Activated CD4-positive, alpha-beta T cell treated with anti-CD3 and anti-CD28 coated beads, Interleukin-2, Interleukin-6, amounts not matched to agents 100 ng/mL and 50 ng/mL, durations not matched to agents 16 hours and 8 hours (primary cell): Measurements from ENCODE around the gene NRAS.

Experiments used
- DNase-seq: peaks from one replicate; pipeline ENCODE4 v3.0.0-alpha.2; 2020

The NRAS gene

GRCh38 chr1:114716304-114717170 lies at the start of gene NRAS:
NRAS (minus strand) TSS chr1:114716771; CDS start chr1:114716160, 611 bp downstream.
- DNase-seq: peak; percentile 96

- DNase-seq: no peak
Observed at GRCh38 chr1:114764689-114765088, 48.1 kb upstream of the NRAS start.

- DNase-seq: no peak
Observed at GRCh38 chr1:114758256-114758832, 41.8 kb upstream of the NRAS start.

- DNase-seq: peak; percentile 98
Observed at GRCh38 chr1:114757455-114758255, 41.1 kb upstream of the NRAS start, which contains the start of gene CSDE1. CSDE1 (minus strand) TSS chr1:114757984; CDS start chr1:114739890, 18,094 bp downstream.

GRCh38 chr1:114756949-114757454 lies 40.4 kb upstream of the NRAS start:
- peak; percentile 22 for DNase-seq

GRCh38 chr1:114756009-114756892 lies 39.7 kb upstream of the NRAS start:
- peak; percentile 33 for DNase-seq

- DNase-seq: no peak
Observed at GRCh38 chr1:114755006-114755931, 38.7 kb upstream of the NRAS start.

- DNase-seq: peak; percentile 36
Observed at GRCh38 chr1:114753702-114754101, 37.1 kb upstream of the NRAS start.

- no peak for DNase-seq
Observed at GRCh38 chr1:114753143-114753542, 36.6 kb upstream of the NRAS start.

GRCh38 chr1:114750780-114751179 lies 34.2 kb upstream of the NRAS start:
- no peak for DNase-seq

- no peak for DNase-seq
Observed at GRCh38 chr1:114749835-114750234, 33.3 kb upstream of the NRAS start.

GRCh38 chr1:114746450-114747121 lies 30.0 kb upstream of the NRAS start:
- DNase-seq: peak; percentile 64

GRCh38 chr1:114745291-114745690 lies 28.7 kb upstream of the NRAS start:
- DNase-seq: peak; percentile 63

- DNase-seq: no peak
Observed at GRCh38 chr1:114741963-114742746, 25.6 kb upstream of the NRAS start.

- DNase-seq: no peak
Observed at GRCh38 chr1:114740331-114740730, 23.8 kb upstream of the NRAS start.

GRCh38 chr1:114737314-114737849 lies 20.8 kb upstream of the NRAS start:
- DNase-seq: no peak

- no peak for DNase-seq
Observed at GRCh38 chr1:114735479-114735878, 18.9 kb upstream of the NRAS start.

- no peak for DNase-seq
Observed at GRCh38 chr1:114729782-114730181, 13.2 kb upstream of the NRAS start.

- DNase-seq: no peak
Observed at GRCh38 chr1:114728553-114728952, 12.0 kb upstream of the NRAS start.
